PFSK-1 (cell line): ENCODE data around the gene SLC24A3.

Experiments
- FOXP2 ChIP-seq: optimal IDR thresholded peaks from 2 replicates; pipeline ENCODE3; 2011; ENCODE audit warnings: borderline replicate concordance, control low read depth, inconsistent platforms; ENCODE audit not compliant: insufficient read depth; ENCODE audit errors: extremely low read length, extremely low read depth
- POLR2AphosphoS5 ChIP-seq: IDR thresholded peaks from 2 replicates; pipeline ENCODE4 v1.6.1; 2012; ENCODE audit warnings: low read depth, mild to moderate bottlenecking, control low read depth, low read length, moderate library complexity
- SIN3A ChIP-seq: IDR thresholded peaks from 2 replicates; pipeline ENCODE4 v1.6.1; 2012; ENCODE audit warnings: mild to moderate bottlenecking, low read length, moderate library complexity, borderline replicate concordance; ENCODE audit not compliant: insufficient read depth
- TAF1 ChIP-seq: IDR thresholded peaks from 2 replicates; pipeline ENCODE4 v1.6.1; 2012; ENCODE audit warnings: low read length, control low read depth, borderline replicate concordance; ENCODE audit not compliant: insufficient read depth
- TF ChIP-seq, protein P1 (sequence below), 2 experiments: IDR thresholded peaks; 2 replicates each; pipeline versions ENCODE4 v1.6.1 to v1.8.0; 2011 to 2012; ENCODE audit warnings: low read depth in 2 of 2, low read length in 2 of 2, control low read depth in 1 of 2, inconsistent platforms in 1 of 2, mild to moderate bottlenecking in 1 of 2, moderate library complexity in 1 of 2; ENCODE audit not compliant: insufficient read depth in 1 of 2

SLC24A3 gene

DNA sequence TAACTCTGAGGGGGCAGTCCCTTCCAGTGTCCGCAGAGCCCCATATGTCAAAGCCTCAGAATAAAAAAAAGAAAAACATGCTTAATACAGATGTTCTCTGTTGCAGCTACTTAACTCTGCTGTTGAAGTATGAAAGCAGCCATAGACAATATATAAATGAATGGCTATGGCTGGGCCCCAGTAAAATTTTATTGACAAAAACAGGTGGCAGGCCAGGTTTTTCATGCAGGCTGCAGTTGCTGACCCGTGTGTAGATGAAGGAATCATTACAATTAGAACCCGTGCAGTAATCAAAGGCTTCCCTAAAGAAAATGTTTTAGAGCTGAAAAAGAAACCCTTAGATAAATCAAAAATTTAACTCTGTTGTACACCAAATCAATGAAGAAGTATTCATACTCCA, 532.7 kb downstream of the SLC24A3 start:
- TF ChIP-seq TAF1: no peak
- TF ChIP-seq FOXP2: no peak
- no peak for TF ChIP-seq SIN3A
- no peak for TF ChIP-seq POLR2AphosphoS5
- TF ChIP-seq, protein P1, sequence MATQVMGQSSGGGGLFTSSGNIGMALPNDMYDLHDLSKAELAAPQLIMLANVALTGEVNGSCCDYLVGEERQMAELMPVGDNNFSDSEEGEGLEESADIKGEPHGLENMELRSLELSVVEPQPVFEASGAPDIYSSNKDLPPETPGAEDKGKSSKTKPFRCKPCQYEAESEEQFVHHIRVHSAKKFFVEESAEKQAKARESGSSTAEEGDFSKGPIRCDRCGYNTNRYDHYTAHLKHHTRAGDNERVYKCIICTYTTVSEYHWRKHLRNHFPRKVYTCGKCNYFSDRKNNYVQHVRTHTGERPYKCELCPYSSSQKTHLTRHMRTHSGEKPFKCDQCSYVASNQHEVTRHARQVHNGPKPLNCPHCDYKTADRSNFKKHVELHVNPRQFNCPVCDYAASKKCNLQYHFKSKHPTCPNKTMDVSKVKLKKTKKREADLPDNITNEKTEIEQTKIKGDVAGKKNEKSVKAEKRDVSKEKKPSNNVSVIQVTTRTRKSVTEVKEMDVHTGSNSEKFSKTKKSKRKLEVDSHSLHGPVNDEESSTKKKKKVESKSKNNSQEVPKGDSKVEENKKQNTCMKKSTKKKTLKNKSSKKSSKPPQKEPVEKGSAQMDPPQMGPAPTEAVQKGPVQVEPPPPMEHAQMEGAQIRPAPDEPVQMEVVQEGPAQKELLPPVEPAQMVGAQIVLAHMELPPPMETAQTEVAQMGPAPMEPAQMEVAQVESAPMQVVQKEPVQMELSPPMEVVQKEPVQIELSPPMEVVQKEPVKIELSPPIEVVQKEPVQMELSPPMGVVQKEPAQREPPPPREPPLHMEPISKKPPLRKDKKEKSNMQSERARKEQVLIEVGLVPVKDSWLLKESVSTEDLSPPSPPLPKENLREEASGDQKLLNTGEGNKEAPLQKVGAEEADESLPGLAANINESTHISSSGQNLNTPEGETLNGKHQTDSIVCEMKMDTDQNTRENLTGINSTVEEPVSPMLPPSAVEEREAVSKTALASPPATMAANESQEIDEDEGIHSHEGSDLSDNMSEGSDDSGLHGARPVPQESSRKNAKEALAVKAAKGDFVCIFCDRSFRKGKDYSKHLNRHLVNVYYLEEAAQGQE (IDR thresholded peaks at IDR 0.05; ENCODE audit: insufficient read depth in 1 of 2, low read depth in 2 of 2, low read length in 2 of 2): no peak

DNA sequence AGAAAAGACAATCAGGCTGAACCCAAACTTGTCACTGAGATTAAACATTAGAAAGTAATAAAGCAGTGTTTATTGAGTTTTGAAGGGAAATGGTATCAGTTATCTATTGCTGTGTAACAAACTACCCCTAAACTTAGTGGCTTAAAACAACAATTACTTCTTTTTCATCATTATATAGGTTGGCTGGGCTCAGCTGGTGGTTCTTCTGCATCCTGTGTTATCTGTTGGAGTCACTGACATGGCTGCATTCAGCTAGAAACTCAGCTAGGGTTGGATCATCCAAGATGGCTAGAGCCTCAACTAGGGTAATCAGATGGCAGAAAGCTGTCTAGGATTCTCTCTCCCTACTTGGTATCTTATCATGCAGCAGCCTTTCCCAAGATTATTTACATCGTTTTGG, 533.1 kb downstream of the SLC24A3 start:
- TF ChIP-seq SIN3A (no peak), TAF1 (no peak), POLR2AphosphoS5 (no peak), FOXP2 (no peak)

DNA sequence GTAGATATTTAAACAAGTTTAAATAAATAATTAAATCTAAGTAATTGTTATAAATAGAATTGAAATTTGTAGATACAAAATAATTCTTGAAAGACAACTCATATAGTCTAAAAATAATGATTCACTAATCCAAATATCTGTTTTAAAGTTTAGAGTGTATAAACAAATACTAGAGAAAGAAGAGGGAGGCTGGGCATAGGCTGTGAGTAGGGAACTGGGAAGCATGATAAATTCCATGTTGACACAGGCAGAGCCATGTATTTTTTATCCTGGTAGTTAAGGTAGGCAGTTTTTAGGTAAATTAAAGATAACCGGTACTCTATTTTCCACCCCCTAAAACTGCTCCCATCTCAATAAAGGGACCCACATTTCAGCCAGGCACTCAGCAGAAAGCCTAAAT, 534.0 kb downstream of the SLC24A3 start:
- TF ChIP-seq, protein P1 (IDR thresholded peaks at IDR 0.05; ENCODE audit: insufficient read depth in 1 of 2, low read depth in 2 of 2, low read length in 2 of 2): no peak
- TF ChIP-seq SIN3A: no peak
- TF ChIP-seq POLR2AphosphoS5: no peak
- TF ChIP-seq FOXP2: no peak
- no peak for TF ChIP-seq TAF1

DNA sequence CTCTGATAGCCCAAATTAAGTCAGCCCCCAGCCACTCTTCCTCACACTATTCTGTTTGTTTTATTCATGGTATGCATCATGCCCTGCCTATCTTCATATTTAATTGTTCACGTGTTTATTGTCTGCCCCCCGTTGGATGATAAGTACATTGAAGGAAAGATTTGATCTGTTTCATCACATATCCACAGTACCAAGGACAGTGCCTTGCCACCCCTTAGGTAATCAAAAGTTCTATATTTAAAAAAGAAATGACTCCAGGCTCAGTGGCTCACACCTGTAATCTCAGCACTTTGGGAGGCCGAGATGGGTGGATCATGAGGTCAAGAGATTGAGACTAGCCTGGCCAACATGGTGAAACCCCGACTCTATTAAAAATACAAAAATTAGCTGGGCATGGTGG, 535.5 kb downstream of the SLC24A3 start:
- TF ChIP-seq, protein P1 (IDR thresholded peaks at IDR 0.05; ENCODE audit: insufficient read depth in 1 of 2, low read depth in 2 of 2, low read length in 2 of 2): peak in 1 of 2 experiments; percentile 76; a peak in 2 of 4 replicates
- TF ChIP-seq SIN3A (no peak), TAF1 (no peak)

DNA sequence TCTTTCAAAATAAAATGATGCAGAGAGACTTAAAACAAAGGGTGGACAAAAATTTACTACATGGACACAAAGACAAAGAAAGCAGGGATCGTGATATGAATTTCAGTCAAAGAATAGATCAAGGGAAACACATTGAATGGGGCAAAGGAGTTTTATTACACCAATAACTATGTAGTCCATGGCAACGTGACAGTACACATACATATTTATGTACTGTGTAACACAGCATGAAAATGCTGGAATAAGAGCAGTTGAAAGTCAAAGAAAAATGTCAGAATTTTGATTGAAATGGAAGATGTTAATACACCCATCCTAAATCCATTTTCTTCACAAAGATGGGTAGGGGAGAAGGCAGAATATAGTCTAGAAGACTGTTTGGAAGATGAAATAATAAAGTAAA, 536.2 kb downstream of the SLC24A3 start:
- TF ChIP-seq SIN3A (no peak), FOXP2 (no peak), POLR2AphosphoS5 (no peak), TAF1 (no peak)
- TF ChIP-seq, protein P1 (IDR thresholded peaks at IDR 0.05; ENCODE audit: insufficient read depth in 1 of 2, low read depth in 2 of 2, low read length in 2 of 2): no peak
